ENCODE measurements around the gene PIBF1. TPM values are rescaled to one million over a fixed set of nuclear protein-coding genes. Genes with fewer than 3 reads are reported as not detected.
"Not testable (repeated sequence)": the region's sequence is repeated elsewhere in the genome, so short reads cannot be mapped to it uniquely, and the experiment has no call there.

PIBF1 gene
- polyA plus RNA-seq (ENCODE audit: insufficient read length in 10 of 10), result 10 to 100 TPM; 20.5 to 29.9 (median 25.0) TPM
- long read RNA-seq, donor 1, transcript PIBF1-201 (18 exons, 3,154 nt), result major isoform, 5 of 5 reads
- long read RNA-seq, donor 1, partial matches to known transcripts, result 0 of 5 reads
- long read RNA-seq, donor 1, other reads (novel, unspliced or antisense), result 0 of 5 reads
- long read RNA-seq, donor 2, partial matches to known transcripts, result 0 of 2 reads
- long read RNA-seq, donor 2, other reads (novel, unspliced or antisense), result 0 of 2 reads
- long read RNA-seq, donor 3, result 0 reads
- long read RNA-seq, donor 4, partial matches to known transcripts, result 0 of 3 reads
- long read RNA-seq, donor 4, other reads (novel, unspliced or antisense), result 0 of 3 reads
- long read RNA-seq, donor 5, partial matches to known transcripts, result 0 of 1 reads
- long read RNA-seq, donor 5, other reads (novel, unspliced or antisense), result 0 of 1 reads
- long read RNA-seq, donor 6, partial matches to known transcripts, result 0 of 4 reads
- long read RNA-seq, donor 6, other reads (novel, unspliced or antisense), result 0 of 4 reads
- long read RNA-seq, donor 7, partial matches to known transcripts, result 0 of 2 reads
- long read RNA-seq, donor 7, other reads (novel, unspliced or antisense), result 0 of 2 reads
- long read RNA-seq, donor 8, result 0 reads
- long read RNA-seq, donor 9, partial matches to known transcripts, result 0 of 1 reads
- long read RNA-seq, donor 9, other reads (novel, unspliced or antisense), result 0 of 1 reads

GRCh38 chr13:72781451-72782439, at the start of gene PIBF1, which contains the start of gene DIS3:
TSS of gene PIBF1 (plus strand) at chr13:72782133. CDS start at chr13:72783470, 1,337 bp downstream.
TSS of gene DIS3 (minus strand) at chr13:72781900. CDS start at chr13:72781832, 68 bp downstream.
- DNase-seq, result peak; percentile 98 to 99 (median 99)

GRCh38 chr13:72737033-72737432, 44.9 kb upstream of the PIBF1 start:
- no peak for DNase-seq

GRCh38 chr13:72740015-72740414, 41.9 kb upstream of the PIBF1 start:
- DNase-seq, result no peak

GRCh38 chr13:72745260-72745659, 36.7 kb upstream of the PIBF1 start:
- no peak for DNase-seq

GRCh38 chr13:72751220-72751619, 30.7 kb upstream of the PIBF1 start:
- no peak for DNase-seq

GRCh38 chr13:72754111-72754510, 27.8 kb upstream of the PIBF1 start:
- no peak for DNase-seq

GRCh38 chr13:72757792-72758535, 24.0 kb upstream of the PIBF1 start:
- DNase-seq, result no peak

GRCh38 chr13:72760189-72760588, 21.7 kb upstream of the PIBF1 start:
- DNase-seq, result no peak

GRCh38 chr13:72763411-72763810, 18.5 kb upstream of the PIBF1 start:
- DNase-seq, result peak; percentile 6 to 28 (median 10)

GRCh38 chr13:72774019-72774418, 7.9 kb upstream of the PIBF1 start:
- DNase-seq, result no peak

GRCh38 chr13:72782717-72783116, 784 bp downstream of the PIBF1 start:
- DNase-seq, result peak; percentile 4 to 45 (median 10)

GRCh38 chr13:72784679-72785078, 2.7 kb downstream of the PIBF1 start:
- DNase-seq, result not testable (repeated sequence)

GRCh38 chr13:72788831-72789230, 6.9 kb downstream of the PIBF1 start:
- DNase-seq, result no peak

- DNase-seq, result no peak
These were observed 10.7 kb downstream of the PIBF1 start for GRCh38 chr13:72792640-72793039.

- no peak for DNase-seq
These were observed 16.9 kb downstream of the PIBF1 start for GRCh38 chr13:72798817-72799216.

- DNase-seq, result no peak
These were observed 22.4 kb downstream of the PIBF1 start for GRCh38 chr13:72804301-72804700.

GRCh38 chr13:72805676-72806346, 23.9 kb downstream of the PIBF1 start:
- DNase-seq, result no peak

GRCh38 chr13:72806514-72806913, 24.6 kb downstream of the PIBF1 start:
- not testable (repeated sequence) for DNase-seq

- DNase-seq, result peak; percentile 6 to 13 (median 11)
These were observed 27.1 kb downstream of the PIBF1 start for GRCh38 chr13:72808917-72809500.
